ENCODE results near the gene OR4K15.
"Not testable (repeated sequence)": the region's sequence is repeated elsewhere in the genome, so short reads cannot be mapped to it uniquely, and the experiment has no call there.

The OR4K15 gene

GRCh38 chr14:19975291-19975690 is at the start of gene OR4K15:
Gene OR4K15, plus strand, starts transcription at chr14:19975591. Its CDS starts 0 bp downstream, at chr14:19975591.
- no peak for TF ChIP-seq CTCF (conservative IDR thresholded peaks at IDR 0.05; ENCODE audit: low read depth, low read length)
- DNase-seq (ENCODE audit: low read depth), result no peak
- H3K4me3 ChIP-seq (ENCODE audit: low read length), result no peak within 1 kb of the TSS

- H3K4me3 ChIP-seq (ENCODE audit: low read length), result no peak within 1 kb of the TSS
- TF ChIP-seq CTCF (conservative IDR thresholded peaks at IDR 0.05; ENCODE audit: low read depth, low read length), result no peak
- DNase-seq (ENCODE audit: low read depth), result no peak
Measured at GRCh38 chr14:19930617-19931016, 44.8 kb upstream of the OR4K15 start, which contains the start of gene OR4K1. Gene OR4K1, plus strand, starts transcription at chr14:19930917. Its CDS starts 4,750 bp downstream, at chr14:19935667.

GRCh38 chr14:19941668-19942067 is 33.7 kb upstream of the OR4K15 start:
- no peak for DNase-seq (ENCODE audit: low read depth)
- H3K4me3 ChIP-seq (ENCODE audit: low read length), result no peak overlapping the region
- TF ChIP-seq CTCF (conservative IDR thresholded peaks at IDR 0.05; ENCODE audit: low read depth, low read length), result no peak

GRCh38 chr14:19947413-19948090 is 27.8 kb upstream of the OR4K15 start:
- no peak overlapping the region for H3K4me3 ChIP-seq (ENCODE audit: low read length)
- no peak for TF ChIP-seq CTCF (conservative IDR thresholded peaks at IDR 0.05; ENCODE audit: low read depth, low read length)
- DNase-seq (ENCODE audit: low read depth), result no peak

- DNase-seq (ENCODE audit: low read depth), result no peak
- no peak overlapping the region for H3K4me3 ChIP-seq (ENCODE audit: low read length)
- no peak for TF ChIP-seq CTCF (conservative IDR thresholded peaks at IDR 0.05; ENCODE audit: low read depth, low read length)
Measured at GRCh38 chr14:19949218-19949617, 26.2 kb upstream of the OR4K15 start.

GRCh38 chr14:19969735-19970134 is 5.7 kb upstream of the OR4K15 start:
- H3K4me3 ChIP-seq (ENCODE audit: low read length); DNase-seq (ENCODE audit: low read depth): not testable (repeated sequence)

- H3K4me3 ChIP-seq (ENCODE audit: low read length), result no peak overlapping the region
- no peak for DNase-seq (ENCODE audit: low read depth)
- TF ChIP-seq CTCF (conservative IDR thresholded peaks at IDR 0.05; ENCODE audit: low read depth, low read length), result no peak
Measured at GRCh38 chr14:19974844-19975243, 547 bp upstream of the OR4K15 start.

All from retinal pigment epithelial cell (primary cell).